ENCODE results near the gene GPR15. TPM values are rescaled to one million over a fixed set of nuclear protein-coding genes. Genes with fewer than 3 reads are reported as not detected.

The GPR15 gene
- total and polyA plus RNA-seq, 10 of the 15 experiments (the other 5 are each of a cell fraction or from before 2014, with no cell fraction given) = 70.7 to 150 (median 115) TPM

- TF ChIP-seq PRDM15 (CRISPR knock-in tag; IDR thresholded peaks at IDR 0.05) = peak; percentile 62; the same call in 1 of the 2 replicates
- TF ChIP-seq ZNF217 (IDR thresholded peaks at IDR 0.05) = no peak
- peak; percentile 60 for TF ChIP-seq ATF2 (IDR thresholded peaks at IDR 0.05; ENCODE audit: low read length)
- TF ChIP-seq RBBP5 (conservative IDR thresholded peaks at IDR 0.05) = no peak
- peak; percentile 87 for TF ChIP-seq TCF3 (IDR thresholded peaks at IDR 0.05; ENCODE audit: borderline replicate concordance, insufficient read depth, low read depth, low read length)
- TF ChIP-seq NKRF (conservative IDR thresholded peaks at IDR 0.05) = peak; percentile 72
- peak; percentile 89 for TF ChIP-seq GATAD2B (conservative IDR thresholded peaks at IDR 0.05; ENCODE audit: low read depth)
- no peak; the same call in none of the 2 replicates for TF ChIP-seq CBX5 (IDR thresholded peaks at IDR 0.05; ENCODE audit: low read depth)
- TF ChIP-seq PAX8 (IDR thresholded peaks at IDR 0.05) = no peak
- TF ChIP-seq BCL11A (IDR thresholded peaks at IDR 0.05; ENCODE audit: low read depth, low read length) = no peak; the same call in 1 of the 2 replicates
- TF ChIP-seq NR2C2 (IDR thresholded peaks at IDR 0.05; ENCODE audit: borderline replicate concordance, control insufficient read depth, insufficient read length, low read depth) = no peak
- TF ChIP-seq NR2C1 (IDR thresholded peaks at IDR 0.05) = no peak; the same call in 1 of the 2 replicates
- peak; percentile 74; the same call in 1 of the 2 replicates for TF ChIP-seq TBL1XR1 (IDR thresholded peaks at IDR 0.05; ENCODE audit: low read depth, low read length)
- TF ChIP-seq SIX5 (IDR thresholded peaks at IDR 0.05; ENCODE audit: low read depth, low read length, severe bottlenecking) = peak; percentile 91
- no peak for TF ChIP-seq STAT1 (conservative IDR thresholded peaks at IDR 0.05)
- TF ChIP-seq GABPA (IDR thresholded peaks at IDR 0.05; ENCODE audit: low read depth) = peak; percentile 60
- TF ChIP-seq ATF7 (IDR thresholded peaks at IDR 0.05; ENCODE audit: low read depth) = no peak
- peak; percentile 19; the same call in 1 of the 2 replicates for TF ChIP-seq ELK1 (IDR thresholded peaks at IDR 0.05; ENCODE audit: low read depth, low read length)
- TF ChIP-seq JUNB (IDR thresholded peaks at IDR 0.05) = no peak
- TF ChIP-seq HDAC6 (IDR thresholded peaks at IDR 0.05; ENCODE audit: unreplicated experiment) = peak; percentile 60
- no peak for TF ChIP-seq RFX5 (IDR thresholded peaks at IDR 0.05; ENCODE audit: low read depth, low read length)
- TF ChIP-seq E2F4 (IDR thresholded peaks at IDR 0.05; ENCODE audit: low read depth, low read length) = 0 out of 2 replicates have a peak, but pooled peaks have one; percentile 49
Measured at GRCh38 chr3:98522544-98523281, 9.1 kb upstream of the GPR15 start, which contains the start of gene CLDND1 (continued).

All from GM12878 (cell line).